HG02798 (cell line): ENCODE results near the gene EEA1.

Source experiments
- ATAC-seq: cut with Tn5 transposase; IDR thresholded peaks from one replicate; pipeline ENCODE4 v1.9.1; 2021; ENCODE audit warnings: mild to moderate bottlenecking; ENCODE audit not compliant: unreplicated experiment, poor library complexity

The EEA1 gene

DNA sequence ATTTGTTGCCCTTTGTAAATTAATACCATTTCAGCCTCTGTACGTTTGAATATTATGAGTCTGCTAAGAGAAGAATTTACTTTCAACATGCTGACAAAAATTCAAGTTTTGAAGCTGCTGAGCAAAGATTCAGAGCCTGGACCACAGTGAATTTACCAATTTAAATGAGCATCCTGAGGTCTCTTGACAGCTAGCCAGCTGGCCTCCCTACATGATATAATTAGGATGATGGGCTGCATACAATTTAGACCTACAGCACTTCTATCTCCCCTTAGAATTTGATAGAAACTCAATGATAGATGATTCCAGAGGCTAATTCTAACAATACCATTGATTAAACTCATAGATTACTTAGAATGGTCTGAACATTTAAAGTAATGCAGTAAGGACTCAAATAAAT lies 10.0 kb upstream of the EEA1 start:
- ATAC-seq: no peak

DNA sequence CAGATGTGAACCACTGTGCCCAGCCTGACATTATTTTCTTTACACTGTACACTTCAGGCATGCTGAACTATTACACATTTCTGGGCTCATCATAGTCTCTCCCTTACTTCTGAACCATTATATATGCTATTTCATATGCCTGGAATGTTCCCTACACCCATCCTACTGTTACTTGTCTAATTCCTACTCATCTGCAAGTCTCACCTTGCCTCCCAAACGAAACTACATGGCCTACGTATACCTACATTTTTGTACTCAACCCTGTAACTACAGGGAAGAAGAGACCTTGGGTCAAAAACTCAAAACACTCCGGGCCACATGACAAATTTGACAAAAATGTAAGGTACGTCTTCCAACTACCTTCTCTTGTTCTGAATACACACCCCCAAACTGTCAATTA lies 9.5 kb upstream of the EEA1 start:
- no peak for ATAC-seq

DNA sequence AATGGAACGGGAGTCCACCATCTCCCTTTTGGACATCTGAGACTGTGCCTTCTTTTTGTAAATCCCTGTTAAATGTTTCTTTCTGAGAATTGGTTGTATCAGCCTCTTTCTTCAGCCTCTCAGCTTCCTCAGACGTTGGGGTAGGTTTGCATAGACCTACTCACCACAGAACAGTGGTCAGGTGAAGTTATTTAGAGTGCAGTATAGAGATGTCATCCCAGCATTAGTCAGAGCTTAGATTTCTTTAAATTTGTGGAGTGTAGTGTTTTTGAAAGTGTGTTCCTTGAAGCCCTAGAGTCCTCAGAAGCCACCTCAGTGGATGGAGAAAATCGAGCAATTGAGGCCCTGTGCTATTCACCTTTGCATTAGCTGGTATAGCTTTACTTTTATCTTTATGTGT lies 8.9 kb upstream of the EEA1 start:
- no peak for ATAC-seq

DNA sequence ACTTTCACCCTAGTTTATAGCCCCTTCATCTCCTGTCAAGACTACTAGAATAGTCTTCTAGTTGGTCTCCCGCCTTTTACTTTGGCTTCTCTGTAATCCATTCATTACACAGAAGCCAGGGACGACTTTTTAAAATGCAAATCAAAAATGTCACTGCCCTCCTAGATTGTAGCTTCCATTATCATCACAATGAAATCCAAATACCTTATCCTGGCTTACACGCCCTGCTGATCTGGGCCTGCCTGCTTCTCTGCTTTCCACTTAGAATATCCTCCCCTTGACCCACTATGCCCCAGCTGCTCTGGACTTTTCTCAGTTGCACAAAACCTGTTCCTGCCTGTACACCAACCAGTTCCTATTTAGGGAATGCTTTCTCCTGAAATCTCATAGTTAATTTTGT lies 4.5 kb upstream of the EEA1 start:
- no peak for ATAC-seq

DNA sequence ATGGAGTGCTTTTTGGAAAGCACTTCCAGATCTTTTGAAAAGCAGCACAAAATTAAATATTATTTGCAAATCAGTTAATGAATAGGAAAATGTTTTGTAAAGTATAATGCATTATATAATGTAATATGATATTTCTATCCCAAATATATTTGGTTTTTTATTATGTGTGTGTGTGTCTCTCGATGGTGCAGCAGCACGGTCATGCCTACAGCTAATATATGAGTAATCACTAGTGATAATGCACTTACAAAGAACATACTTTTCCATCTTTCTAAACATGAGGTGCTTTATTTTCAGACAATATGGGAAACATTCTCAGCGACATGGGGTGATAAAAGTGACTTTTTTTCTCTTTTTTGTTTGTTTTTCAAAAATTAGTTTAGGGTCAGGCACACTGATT lies 1.3 kb upstream of the EEA1 start:
- ATAC-seq: no peak

DNA sequence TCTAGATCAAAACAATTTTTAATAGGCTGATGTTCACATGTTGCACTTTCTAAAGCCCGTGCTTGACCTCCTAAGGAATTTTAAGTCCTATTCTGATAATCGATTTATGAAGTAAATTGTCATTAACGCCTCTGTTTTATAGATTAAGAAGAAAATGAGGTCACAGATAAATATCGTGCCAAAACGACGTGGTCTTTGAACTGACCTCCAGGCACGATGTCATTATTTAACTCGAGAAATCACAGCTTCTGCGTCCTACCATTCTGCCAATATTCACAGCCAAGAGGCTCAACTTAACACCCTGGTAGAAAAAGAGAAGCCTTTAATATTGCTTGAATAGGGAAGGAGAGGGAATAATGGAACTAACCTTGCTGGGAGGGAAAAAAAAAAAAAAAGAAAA lies 888 bp upstream of the EEA1 start:
- no peak for ATAC-seq

DNA sequence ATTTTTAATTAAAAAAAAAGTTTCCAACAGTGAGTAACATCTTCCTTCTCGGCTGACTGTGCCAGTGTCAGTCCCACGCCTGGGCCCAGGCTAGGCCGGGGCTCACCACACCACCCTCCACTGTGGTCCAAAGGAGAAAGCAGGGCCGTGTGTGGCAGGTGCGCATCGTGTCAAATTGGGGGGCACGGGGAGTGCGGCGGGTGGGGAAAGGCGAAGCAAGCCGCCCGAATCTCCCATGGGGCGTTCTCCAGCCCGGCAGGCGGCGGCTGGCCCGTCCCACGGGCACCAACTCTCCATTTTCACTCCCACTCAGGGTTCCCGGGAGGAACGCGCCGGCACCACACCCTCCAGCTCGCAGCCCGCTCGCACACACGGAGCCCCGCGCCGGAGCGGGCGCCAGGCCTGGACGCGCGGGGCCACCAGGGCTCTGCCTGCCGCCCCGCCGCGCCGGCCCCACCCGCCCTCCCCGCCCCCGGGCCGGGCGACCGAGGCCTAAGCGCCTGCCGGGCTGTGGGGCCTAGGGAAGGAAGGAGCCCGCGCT lies 604 bp downstream of the EEA1 start:
- peak; percentile 5 for ATAC-seq

DNA sequence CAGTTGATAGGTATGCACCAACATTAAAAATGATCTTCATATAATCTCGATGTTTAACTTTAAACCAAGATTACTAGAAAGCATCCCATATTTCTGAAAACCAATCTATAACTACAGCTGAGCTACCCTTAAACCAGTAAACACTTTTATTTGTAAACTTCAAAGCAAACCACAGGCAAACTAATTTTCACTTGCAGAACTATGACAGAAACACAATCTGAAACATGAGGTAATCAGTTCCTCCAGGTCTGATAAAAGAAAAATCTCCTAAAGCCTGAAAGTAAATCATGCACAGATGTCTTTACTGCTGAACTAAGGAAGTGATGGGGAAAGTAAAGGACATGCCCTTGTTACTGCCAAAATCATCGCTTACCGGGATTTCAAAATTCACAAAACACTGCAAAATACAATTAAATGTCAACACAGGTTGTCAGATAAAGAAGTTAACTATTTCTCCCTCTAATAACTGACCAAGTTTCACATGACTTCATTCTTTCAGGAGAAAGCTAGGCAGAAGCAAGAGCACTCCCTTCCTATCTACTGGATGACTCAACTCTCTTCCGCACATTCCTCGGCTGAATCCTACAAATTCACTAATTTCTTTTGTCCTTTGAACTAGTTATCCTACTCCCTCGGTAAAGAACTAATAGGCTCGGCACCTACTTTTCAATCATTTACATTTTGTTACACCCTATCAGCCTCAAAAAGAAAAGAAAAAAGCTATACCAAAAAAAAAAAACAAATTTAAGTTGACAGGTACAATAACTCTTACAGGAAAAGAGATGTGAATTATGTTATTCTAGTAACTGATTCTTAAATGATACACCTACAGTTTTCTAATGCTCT lies 1.4 kb downstream of the EEA1 start:
- no peak for ATAC-seq

DNA sequence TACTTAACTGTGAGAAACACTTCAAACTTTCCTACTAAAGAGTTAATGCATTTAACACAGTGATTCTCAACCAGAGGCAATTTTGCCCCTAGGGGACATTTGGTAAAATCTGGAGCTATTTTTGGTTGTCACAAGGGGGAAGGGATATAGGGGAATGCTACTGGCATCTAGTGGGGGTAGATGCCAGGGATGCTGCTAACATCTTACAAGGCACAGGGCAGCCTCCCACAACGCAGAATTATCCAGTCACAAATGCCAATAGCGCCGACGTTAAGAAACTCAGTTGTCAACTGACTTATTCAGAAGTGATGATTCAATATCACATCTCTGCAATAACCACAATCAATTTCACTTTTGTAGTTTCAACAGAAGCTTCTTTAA lies 2.0 kb downstream of the EEA1 start:
- ATAC-seq: no peak

DNA sequence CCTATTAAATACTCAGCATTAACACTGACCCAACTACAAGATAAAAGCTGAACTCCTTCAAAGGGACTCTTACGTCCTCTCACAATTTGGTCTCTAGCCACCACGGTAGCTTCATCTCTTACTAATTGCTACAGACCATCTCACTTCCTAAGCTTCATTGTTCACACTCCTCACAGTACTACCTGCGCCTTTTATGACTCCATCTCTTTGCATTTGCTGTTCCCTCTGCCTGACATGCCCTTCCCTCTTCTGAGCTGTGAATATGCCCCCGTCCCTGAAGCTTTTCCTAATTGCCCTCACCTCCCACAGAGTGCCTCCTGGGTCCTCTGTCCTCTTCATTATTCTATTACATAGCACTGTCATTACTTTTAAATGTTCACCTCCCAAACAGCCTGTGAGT lies 2.5 kb downstream of the EEA1 start:
- no peak for ATAC-seq

DNA sequence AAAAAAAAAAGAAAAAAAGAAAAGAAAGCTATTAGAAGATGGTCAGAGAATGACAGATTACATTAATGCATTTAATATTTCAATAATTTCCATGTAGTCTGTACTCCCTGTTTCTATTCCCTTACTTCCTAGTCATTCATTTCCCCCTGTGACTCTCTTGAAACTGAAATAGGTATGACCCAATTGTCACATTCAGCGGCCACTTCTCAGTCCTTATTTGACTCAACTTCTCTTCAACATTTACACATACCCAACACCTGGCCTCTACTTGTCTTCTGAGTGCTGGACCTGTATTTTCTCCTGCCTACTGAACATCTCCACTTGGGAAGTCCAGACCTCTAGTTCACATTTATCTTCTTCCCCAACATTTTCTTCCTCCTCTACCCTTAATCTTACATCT lies 7.2 kb downstream of the EEA1 start:
- peak; percentile 82 for ATAC-seq

DNA sequence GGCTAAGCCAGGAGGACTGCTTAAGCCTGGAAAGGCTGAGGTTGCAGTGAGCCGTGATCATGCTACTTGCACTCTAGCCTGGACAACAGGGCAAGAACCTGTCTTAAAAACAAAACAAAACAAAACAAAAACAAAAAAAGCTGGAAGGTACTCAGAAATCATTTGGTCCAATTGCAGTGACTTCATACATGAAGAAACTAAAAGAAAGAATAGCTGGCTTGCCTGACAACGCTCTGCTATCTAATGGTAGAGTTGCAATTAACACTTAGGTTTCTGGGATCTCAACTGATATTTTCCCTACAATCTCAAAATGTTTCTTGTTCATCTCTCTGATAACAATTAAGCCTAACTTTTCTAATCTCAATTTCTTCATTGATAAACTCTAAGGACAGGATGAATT lies 13.7 kb downstream of the EEA1 start:
- no peak for ATAC-seq

DNA sequence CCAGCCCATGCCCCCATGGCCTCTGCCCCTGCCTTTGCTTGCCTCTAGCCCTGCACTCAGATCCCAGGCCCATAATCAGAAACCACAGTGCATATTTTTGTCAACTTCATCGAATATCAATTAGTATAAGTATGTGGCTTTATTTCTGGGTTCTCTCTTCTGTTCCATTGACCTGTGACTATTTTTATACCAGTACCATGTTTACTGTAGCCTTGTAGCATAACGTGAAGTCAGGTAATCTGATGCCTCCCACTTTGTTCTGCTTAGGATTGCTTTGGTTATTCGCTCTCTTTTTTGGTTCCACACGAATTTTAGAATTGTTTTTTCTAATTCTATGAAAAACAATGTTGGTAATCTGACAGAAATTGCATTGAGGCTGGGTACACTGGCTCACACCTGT lies 14.9 kb downstream of the EEA1 start:
- no peak for ATAC-seq

DNA sequence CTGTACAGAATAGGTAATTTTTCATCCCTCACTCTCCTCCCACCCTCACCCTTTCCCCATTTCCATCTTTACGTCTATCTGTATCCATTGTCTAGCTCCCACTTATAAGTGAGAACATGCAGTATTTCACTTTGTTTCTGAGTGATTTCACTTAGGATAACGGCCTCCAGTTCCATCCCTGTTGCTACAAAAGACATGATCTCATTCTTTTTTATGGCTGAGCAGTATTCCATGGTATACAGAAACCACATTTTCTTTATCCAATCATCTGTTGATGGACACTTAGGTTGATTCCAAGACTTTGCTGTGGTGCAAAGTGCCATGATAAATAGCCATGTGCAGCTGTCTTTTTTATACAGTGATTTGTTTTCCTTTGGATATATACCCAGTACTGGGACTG lies 16.4 kb downstream of the EEA1 start:
- no peak for ATAC-seq

DNA sequence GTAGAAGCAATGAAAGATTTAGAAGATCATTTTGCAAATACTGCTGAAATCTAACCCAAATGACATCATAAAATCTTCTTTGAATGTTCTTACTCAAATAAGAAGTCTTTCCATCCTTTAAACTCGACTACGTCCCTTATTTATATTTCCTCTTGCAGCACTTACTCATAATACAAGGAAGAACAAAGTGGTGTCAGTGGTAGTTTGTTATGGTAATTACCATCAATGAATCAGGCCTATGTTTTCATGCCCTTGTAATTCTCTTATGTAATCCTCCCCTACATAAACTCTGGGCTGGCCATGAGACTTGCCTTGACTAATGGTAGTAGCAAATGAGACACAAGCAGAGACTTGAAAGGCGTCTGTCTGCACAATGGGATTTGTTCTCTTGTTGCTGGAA lies 17.0 kb downstream of the EEA1 start:
- no peak for ATAC-seq

DNA sequence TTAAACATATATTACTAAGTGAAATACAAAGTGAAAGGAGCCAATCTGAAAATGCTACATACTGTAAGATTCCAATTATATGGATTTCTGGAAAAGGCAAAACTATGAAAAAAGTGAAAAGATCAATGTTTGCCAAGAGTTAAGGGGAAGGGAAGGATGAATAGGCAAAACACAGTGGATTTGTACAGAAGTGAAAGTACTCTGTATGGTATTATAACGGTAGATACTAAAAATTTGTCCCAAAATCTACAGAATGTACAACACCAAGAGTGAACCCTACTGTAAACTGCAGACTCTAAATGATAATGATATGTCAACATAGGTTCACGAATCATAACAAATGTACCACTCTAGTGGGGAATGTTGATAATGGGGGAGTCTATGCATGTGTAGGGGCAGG lies 17.8 kb downstream of the EEA1 start:
- no peak for ATAC-seq

DNA sequence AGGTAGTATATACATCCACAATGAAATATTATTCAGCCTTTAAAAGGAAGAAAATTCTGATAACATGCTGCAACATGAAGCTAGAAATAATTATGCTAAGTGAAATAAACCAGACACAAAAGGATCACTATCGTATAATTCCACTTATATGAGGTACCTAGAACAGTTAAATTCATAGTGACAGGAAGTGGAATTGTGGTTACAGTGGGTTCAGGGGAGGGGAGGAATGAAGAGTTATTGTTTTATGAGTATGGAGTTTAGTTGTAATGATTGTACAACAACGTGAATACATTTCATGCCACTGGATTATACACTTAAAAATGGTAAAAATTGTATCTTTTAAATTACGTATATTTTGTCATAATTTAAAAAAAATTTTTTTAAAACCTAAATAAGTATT lies 21.0 kb downstream of the EEA1 start:
- no peak for ATAC-seq

DNA sequence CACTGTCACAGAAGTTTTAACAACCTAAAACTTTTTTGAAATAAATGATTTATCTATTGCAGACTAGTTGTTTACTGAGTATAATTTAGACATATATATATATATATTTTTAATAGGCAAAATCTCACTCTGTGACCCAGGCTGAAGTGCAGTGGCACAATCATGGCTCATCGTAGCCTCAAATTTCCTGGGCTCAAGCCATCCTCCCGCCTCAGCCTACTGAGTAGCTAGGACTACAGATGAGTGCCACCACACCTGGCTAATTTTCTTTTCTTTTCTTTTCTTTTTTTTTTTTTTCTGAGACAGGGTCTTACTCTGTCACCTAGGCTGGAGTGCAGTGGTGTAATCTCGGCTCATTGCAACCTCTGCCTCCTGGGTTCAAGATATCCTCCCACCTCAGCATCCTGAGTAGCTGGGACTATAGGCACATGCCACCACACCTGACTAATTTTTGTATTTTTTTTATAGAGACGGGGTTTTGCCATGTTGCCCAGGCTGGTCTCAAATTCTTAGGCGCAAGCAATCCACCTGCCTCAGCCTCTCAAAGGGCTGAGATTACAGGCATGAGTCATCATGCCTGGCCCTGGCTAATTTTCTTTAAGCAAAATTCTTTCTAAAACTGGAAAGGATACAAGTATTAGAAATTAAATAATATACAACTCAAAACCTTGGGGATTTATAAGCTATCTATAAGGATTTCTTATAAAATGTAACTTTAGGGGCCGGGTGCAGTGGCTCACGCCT lies 23.1 kb downstream of the EEA1 start:
- no peak for ATAC-seq

DNA sequence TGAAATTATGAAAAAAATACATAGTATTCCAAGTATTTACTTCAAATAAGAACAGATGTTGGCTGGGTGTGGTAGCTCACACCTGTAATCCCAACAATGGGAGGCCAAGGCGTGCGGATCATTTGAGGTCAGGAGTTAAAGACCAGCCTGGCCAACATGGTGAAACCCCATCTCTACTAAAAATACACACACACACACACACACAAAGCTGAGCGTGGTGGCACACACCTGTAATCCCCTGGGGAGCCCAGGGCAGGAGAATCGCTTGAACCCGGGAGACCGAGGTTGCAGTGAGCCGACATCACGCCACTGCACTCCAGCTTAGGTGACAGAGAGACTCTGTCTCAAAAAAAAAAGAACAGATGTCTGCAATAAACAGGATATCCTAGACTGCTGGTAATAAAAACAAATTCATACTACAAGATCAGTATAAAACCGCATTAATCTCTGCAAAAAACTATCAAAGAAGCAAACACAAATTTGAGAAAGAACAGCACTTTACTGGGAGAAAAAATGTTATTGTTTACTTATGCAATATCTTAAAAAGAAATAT lies 23.8 kb downstream of the EEA1 start:
- no peak for ATAC-seq

DNA sequence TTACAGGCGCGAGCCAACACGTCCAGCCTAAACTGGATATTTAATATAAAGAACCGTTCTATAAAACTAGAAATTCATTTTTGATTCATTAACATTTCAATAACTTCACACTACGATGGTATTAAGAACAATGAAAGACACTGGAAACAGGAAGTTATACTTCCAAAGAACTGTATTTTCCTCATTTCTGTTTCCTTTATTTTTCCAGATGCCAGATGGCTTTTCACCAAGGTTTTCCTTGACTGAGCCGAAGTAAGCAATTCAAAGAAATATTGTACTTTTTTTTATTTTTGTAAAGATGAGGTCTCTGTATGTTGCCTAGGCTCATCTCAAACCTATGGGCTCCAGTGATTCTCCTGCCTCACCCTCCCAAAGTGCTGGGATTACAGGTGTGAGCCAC lies 28.2 kb downstream of the EEA1 start:
- no peak for ATAC-seq

DNA sequence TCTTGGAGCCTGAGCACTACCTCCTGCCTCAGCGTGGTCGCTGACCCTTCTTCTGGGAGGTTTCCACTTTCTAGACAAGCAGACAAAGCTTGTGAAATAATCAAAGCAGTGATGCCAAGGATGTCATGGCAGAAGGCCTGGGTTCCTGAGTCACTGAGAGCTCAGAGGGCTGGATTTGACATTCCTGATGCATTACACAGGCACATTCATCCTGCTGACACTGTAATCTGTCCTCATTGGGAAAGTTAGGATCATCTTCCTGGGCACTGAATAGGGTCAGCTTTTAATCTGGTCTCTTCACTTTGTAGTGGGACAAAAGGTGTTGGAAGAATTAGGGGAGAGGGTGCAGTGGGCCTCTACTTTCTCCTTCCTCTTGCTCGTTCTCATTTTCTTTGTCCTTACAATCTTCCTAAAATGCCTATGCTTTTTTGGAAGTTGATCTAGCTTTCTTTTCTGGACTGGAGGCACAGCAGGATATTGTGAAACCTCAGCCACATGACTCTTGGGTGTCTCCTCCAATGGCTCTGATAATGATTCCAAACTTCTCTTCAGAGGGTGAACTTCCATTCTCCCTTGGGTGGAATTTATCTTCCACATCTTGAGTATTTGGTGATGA lies 29.6 kb downstream of the EEA1 start:
- ATAC-seq: no peak
